Sciatic nerve (tissue), 2 donors: ENCODE measurements around the gene AUTS2. TPM values are rescaled to one million over a fixed set of nuclear protein-coding genes. Genes with fewer than 3 reads are reported as not detected.

ENCODE experiments used
- ATAC-seq: fragments of 200-7000 bp; cut with Tn5 transposase; one replicate; pipeline ENCODE4 v1.9.1; 2020; ENCODE audit warnings: mild to moderate bottlenecking, moderate library complexity
- DNase-seq: peaks from one replicate; pipeline ENCODE4 v3.0.0-alpha.2; 2020; ENCODE audit warnings: low spot score
- intact Hi-C: fragments of 100-400 bp; cut with DNase I; formaldehyde crosslinking; loops from one replicate; pipeline ENCODE4 v1.14.2; 2022
- total RNA-seq: library from RNA; stranded (reverse); fragmentation: NEBNext Ultra II Directional; extraction: Animal tissue kit (Norgen Biotek cat#: 25700); gene quantifications from one replicate; pipeline ENCODE4 v1.2.1, GENCODE V29; 2021
- donor health status: DM: no; HTN: no; CAD: no.
- donor health status: DM: no; HTN: no; CAD: no.

Gene AUTS2
- total RNA-seq, 1 donor from 2014 or later, result 129 TPM

DNA sequence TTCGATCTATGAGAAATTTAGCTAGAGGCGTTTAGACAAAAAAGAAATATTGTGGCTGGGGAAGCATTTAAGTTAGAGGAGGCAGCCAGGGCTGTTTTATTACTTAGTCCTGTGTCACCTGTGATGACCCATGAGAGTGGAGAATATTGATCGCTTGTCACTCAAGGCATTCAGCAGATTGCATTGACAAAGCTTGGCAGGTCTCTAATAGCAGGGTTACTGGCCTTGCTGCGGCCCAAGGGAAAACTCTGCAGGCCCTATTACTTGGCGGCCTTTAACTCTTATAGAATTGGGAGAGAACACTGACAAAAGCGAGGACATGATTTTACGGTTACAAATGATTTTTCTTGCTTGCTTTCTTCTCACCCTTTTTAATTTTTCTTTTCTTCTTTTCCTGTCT lies 473.5 kb downstream of the AUTS2 start:
- ATAC-seq, result no peak
- intact Hi-C loops, result no loop called here
- DNase-seq, result no peak

DNA sequence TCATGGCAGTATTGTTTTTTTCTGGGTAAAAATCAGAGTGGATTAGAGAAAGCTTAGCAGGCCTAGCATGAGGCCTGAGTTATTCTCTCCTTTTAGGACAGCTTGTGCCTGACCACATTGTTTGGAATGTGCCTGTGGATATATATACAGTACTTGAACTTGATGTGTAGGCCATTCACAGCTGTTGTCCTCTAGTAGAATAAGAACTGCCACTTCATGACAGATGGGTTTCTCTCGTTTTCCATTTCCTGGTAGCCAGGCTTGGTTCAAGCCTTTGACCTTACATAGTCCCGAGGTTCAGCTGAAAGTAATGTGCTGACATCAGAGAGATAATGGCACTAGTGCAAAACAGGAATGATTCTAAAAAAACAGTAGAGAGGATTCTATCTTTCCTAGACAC lies 473.9 kb downstream of the AUTS2 start:
- intact Hi-C loops, result no loop called here
- no peak for DNase-seq
- ATAC-seq, result peak; percentile 41

GRCh38 chr7:70076325-70076724 lies 478.1 kb downstream of the AUTS2 start:
- intact Hi-C loops, result no loop called here
- no peak for DNase-seq

DNA sequence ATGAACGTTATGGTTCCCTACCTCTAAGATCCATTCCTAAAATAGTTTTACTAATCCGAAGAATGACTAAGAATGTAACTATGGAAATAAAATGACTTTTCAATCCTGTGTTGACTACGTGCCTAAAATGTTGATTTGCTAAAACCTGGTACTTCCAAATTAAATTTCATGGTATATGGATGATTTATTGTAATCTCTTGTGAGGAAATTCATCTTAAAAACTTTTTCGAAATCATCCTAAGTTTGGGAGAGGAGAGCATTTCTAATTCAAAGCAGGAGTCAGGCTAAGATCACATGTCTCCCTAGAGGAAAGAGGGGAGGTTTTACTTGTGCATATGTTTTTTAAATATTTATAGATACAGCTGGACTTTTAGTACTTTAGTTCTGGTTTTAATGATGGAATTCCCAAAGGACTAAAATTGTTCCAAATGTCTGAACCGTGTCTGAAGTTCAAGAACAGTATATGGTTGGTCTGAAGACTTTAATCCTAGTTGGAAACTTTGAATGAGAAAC lies 483.9 kb downstream of the AUTS2 start:
- intact Hi-C loops, result no loop called here
- DNase-seq (no peak), ATAC-seq (peak; percentile 13)

More at GRCh38 chr7:70076325-70076724, 478.1 kb downstream of the AUTS2 start:
- ATAC-seq, result no peak

GRCh38 chr7:70091362-70091761 lies 493.1 kb downstream of the AUTS2 start:
- DNase-seq, result no peak
- no peak for ATAC-seq
- intact Hi-C loops, result no loop called here

DNA sequence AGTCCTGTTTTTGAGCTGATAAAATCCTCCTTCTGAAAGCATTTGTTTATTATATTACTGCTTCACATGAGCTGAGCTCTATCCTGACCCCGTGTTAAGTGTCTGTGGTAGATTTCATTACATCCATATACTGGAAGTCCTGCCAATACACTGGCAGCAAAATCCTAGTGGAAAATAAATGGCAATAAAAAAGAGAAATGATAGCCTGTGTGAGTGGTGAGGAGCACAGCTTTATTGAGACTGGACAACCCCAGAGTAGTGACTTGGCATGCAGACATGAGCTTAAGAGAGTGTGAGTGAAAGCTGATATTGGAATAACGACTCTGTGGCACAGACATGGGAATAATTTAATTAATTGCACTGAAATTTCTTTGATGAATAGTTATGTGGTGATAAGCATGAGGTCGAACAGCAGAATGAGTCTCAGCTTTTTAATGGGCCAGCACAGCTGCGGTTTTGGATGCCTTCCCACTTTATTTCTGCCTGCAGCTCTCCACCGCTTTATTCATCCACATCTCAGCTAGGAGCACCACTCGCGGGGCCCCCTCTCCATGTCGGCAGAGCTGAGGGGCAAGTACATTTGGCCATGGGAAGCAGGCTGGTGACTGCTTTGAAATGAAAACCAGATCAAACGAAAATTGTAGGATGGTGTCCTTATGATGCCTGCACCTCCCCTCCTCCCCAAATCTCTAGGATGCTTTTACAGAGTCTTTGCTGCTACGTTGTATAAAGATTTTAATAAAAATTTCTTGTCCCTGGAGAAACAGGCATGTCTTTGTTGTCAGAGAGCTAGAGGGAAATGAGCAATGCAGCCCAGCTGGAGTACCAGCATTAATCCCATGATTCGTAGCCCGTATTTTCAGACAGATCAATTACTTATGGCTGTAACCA lies 494.3 kb downstream of the AUTS2 start:
- DNase-seq, result peak; percentile 66

DNA sequence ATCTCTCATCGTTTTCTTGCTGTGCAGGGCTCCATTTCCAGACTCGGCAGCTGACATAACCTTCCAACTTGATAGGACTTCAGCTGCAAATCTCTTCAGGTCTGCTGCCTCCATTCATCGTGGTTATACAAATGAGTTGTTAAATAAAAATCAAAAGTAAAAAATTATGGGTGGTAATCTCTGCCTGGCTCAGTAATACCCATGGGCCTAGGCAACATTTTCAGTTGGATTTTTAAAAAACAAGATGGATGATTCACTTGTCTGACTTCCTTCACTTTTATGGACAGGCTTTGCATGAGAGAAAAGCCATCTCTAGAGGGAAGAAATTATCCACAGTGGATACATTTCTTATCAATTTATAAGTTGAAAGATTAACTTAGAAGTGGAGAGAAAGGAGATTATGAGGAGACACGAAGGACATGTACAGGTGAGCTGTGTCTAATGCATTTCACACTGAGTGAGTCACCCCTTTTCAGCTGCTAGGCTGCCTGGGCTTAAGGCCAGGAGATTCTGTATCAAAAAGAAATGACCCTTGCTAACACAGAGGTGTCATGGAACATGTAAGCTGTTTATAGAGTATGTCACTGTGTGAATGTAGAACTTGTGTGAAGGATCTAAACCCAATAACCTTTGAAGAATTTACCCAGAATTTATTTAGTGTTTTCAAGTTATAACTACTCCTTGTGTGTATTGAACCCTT lies 495.1 kb downstream of the AUTS2 start:
- no peak for DNase-seq
- intact Hi-C loops, result no loop called here
- no peak for ATAC-seq

More for the DNA sequence above, 494.3 kb downstream of the AUTS2 start:
- peak; percentile 81 for ATAC-seq
- intact Hi-C loops, result no loop called here

- intact Hi-C loops, result no loop called here
- ATAC-seq (no peak), DNase-seq (no peak)
These were observed 496.6 kb downstream of the AUTS2 start for GRCh38 chr7:70094831-70095230.

- DNase-seq, result no peak
- no peak for ATAC-seq
- intact Hi-C loops, result no loop called here
These were observed 499.4 kb downstream of the AUTS2 start for GRCh38 chr7:70097645-70098044.

- ATAC-seq (peak; percentile 67), DNase-seq (no peak)
- intact Hi-C loops, result no loop called here
These were observed 499.9 kb downstream of the AUTS2 start for GRCh38 chr7:70098133-70098561.

DNA sequence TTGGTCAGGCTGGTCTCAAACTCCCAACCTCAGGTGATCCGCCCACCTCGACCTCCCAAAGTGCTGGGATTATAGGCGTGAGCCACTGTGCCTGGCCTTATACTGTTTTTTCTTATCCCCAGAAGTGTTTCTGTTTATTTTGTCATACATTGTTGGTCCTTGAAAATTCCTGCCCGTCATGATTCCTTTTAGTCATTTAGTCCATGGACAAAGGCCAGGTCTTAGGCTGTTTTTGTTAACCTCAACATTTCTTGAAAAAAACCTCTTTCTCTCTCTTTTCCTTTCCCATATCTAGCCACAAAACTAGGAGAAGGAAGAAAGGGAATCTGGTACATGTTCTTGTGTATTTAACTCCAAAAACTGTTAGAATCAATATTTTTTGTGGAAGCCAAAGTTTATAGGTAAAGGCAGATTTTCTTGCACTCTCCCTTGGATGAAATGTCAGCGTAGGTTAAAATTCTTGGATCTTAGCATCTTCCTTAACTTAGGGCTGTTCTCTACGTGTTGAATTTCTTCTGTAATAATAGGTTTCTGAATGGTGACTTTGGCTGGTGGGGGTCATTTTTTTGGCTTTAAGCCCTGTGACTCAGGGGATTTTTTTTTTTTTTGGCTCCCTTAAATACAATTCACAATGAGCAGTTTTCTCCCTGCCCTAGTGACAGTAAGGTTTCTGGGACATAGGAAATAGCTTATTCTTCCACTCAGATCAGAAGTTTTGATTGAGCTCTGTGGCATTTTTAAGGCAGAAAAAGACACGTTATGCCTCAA lies 500.8 kb downstream of the AUTS2 start:
- intact Hi-C loops, result no loop called here
- DNase-seq (no peak), ATAC-seq (peak; percentile 66)

DNA sequence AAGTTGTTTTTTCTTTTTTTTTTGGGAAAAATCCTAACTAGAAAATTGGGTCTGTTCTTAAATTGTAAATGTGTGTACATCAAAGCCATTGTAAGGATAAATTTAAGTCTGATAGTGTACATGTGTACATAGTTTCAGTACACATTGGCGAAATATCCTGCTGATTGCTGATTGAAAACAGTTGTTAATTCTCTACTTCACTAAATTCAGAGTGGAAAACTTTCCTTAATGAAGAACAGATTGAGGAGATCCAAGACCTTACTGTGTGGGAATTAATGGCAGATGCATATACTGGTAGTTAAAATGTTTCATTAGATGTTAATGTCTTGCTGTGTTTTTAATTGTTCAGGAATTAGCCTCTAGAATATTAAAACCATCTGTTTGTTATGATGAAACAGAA lies 506.0 kb downstream of the AUTS2 start:
- DNase-seq, result no peak
- intact Hi-C loops, result no loop called here
- ATAC-seq, result no peak

DNA sequence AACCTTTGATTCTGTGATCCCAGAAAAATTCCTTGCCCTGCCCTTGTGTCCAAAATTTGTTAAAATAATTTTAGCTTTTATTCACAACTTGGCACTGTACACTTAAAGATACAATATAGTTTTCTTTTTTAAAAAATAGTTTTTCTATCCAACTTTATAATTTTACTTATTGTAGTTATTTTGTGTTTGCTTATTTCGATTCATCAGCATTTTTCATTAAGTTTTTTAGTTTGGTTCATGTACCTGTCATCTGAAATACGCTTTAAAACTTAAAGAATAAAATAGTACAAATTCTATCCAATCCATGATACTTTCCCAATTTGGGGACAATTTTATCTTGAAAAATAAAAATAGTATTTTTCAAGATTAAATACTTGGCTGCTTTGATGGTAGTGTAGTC lies 514.8 kb downstream of the AUTS2 start:
- DNase-seq, result no peak
- intact Hi-C loops, result no loop called here
- ATAC-seq, result no peak

DNA sequence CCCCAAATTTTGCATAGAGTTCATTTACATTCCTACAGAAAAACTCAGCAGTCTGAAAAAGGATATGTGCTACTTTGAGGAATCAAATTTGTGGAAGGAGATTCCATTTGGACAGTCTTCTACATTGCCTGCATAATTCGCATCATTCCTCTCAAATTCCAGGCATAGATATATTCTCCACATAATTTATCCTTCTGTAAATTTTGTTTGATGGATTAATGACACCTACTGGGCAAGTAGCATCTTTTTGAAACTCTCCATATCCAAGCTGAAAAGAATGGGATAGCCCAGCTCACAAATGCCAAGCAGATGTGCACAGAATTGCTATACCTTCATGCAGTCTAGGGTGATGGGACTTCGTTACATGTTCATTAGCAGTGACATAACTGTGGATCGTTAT lies 515.3 kb downstream of the AUTS2 start:
- ATAC-seq (no peak), DNase-seq (no peak)
- intact Hi-C loops, result no loop called here

GRCh38 chr7:70114806-70115205 lies 516.5 kb downstream of the AUTS2 start:
- ATAC-seq, result no peak
- intact Hi-C loops, result no loop called here

DNA sequence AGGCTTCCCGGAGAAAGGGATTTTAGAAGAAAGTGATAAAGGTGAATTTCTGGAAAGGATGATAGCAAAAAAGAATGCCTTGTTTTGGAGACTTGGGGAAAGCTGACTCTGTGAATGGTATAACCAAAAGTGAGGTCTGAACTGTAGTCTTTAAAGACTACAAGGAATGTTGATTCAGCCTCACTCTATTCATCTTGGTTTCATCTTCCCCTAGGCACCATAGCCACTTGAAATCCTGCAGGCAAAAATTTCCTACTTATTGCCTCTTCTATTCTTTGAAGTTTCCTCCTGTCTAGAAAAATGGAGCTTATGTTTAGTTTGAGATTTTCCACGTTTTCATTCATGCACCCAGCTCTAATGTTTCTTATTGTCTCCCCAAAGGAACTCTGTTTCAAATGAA lies 518.0 kb downstream of the AUTS2 start:
- ATAC-seq, result no peak
- intact Hi-C loops, result no loop called here
- no peak for DNase-seq

More at GRCh38 chr7:70114806-70115205, 516.5 kb downstream of the AUTS2 start:
- DNase-seq, result no peak

- ATAC-seq, result no peak
- intact Hi-C loops, result no loop called here
- DNase-seq, result no peak
These were observed 518.6 kb downstream of the AUTS2 start for GRCh38 chr7:70116867-70117266.

DNA sequence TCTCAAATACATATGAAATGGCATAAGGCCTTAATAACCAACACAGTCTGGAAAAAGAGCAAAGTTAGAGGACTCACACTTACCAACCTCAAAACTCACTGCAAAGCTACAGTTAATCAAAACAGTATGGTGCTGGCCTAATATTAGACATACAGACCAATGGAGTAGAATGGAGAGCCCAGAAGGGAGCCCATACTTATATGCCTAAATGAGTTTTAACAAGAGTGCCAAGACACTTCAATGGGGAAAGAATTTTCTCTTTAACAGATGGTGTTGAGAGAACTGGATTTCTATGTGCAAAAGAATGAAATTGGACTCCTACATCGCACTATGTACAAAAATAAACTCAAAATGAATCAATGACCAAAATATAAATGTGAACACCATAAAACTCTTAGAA lies 522.6 kb downstream of the AUTS2 start:
- no peak for ATAC-seq
- intact Hi-C loops, result no loop called here

DNA sequence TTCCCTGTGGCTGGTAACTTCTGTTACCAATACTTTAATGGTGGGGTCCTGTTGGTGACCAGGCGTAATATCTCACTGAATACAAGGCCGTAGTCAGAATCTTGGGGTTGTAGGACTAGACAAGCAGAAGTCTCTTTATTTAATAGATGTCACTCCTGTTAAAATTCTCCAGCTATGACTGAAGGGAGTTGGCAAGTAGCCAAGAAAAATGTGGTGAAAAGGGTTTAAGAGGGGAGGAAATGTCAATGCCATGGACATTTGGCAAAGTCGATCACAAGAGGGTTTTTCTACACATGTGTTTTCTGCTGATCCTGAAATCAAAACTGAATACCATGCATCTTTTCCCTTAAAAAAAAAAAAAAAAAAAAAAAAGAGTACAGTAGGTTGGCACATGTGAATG lies 533.5 kb downstream of the AUTS2 start:
- no peak for DNase-seq
- intact Hi-C loops, result no loop called here
- ATAC-seq, result no peak

More for the DNA sequence above, 522.6 kb downstream of the AUTS2 start:
- DNase-seq, result no peak
